Right lobe of liver (tissue), 6 donors: ENCODE results near the gene PPFIA4. TPM values are rescaled to one million over a fixed set of nuclear protein-coding genes. Genes with fewer than 3 reads are reported as not detected.

Experiments used
- ATAC-seq, 4 donors: fragments of 200-7000 bp; cut with Tn5 transposase; one replicate each; pipeline ENCODE4 v1.9.1; 2020; ENCODE audit warnings: mild to moderate bottlenecking in 4 of 4, moderate library complexity in 4 of 4
- DNase-seq, 3 donors: peaks; one replicate each; pipeline ENCODE4 v3.0.0-alpha.2; 2020
- H3K27ac ChIP-seq, 3 donors: fragments of 200-600 bp; one replicate each; pipeline ENCODE4 v1.8.0; 2022
- H3K27me3 ChIP-seq, 2 donors: fragments of 200-600 bp; one replicate each; pipeline ENCODE4 v1.8.0; 2022
- H3K36me3 ChIP-seq, 4 donors: fragments of 200-600 bp; sonication (generic) in 1 of 4; one replicate each; pipeline versions ENCODE4 v1.5.1 to v1.8.0; 2017 to 2022; ENCODE audit warnings: control low read depth in 1 of 4
- H3K4me1 ChIP-seq, 4 donors: fragments of 200-600 bp; sonication (generic) in 1 of 4; one replicate each; pipeline versions ENCODE4 v1.5.1 to v1.8.0; 2017 to 2022; ENCODE audit warnings: control low read depth in 1 of 4
- H3K4me3 ChIP-seq, 3 donors: fragments of 200-600 bp; one replicate each; pipeline ENCODE4 v1.8.0; 2022
- H3K9me3 ChIP-seq, 4 donors: fragments of 200-600 bp; sonication (generic) in 1 of 4; one replicate each; pipeline versions ENCODE4 v1.5.1 to v1.8.0; 2017 to 2022; ENCODE audit warnings: control low read depth in 1 of 4
- CTCF ChIP-seq, 4 donors: fragments of 200-600 bp in 3 of 4; fragments of 450-650 bp in 1 of 4; IDR thresholded peaks; one replicate each; pipeline versions ENCODE4 v1.5.1 to v1.8.0; 2016 to 2022; ENCODE audit warnings: antibody characterized with exemption in 4 of 4, mild to moderate bottlenecking in 2 of 4
- POLR2A ChIP-seq: fragments of 450-650 bp; IDR thresholded peaks from one replicate; pipeline ENCODE4 v1.6.1; 2017; ENCODE audit warnings: antibody characterized with exemption, mild to moderate bottlenecking
- WGBS: methylation state at CpG from one replicate; pipeline ENCODE4 v1.1.6; 2018; ENCODE audit warnings: low coverage, low lambda C conversion rate; ENCODE audit not compliant: insufficient coverage; ENCODE audit errors: missing lambda C conversion rate; 5-methylcytosine and 5-hydroxymethylcytosine counted together
- intact Hi-C, 2 donors: fragments of 100-400 bp; cut with DNase I; formaldehyde crosslinking; loops; one replicate each; pipeline versions ENCODE4 v1.11.2 to v1.14.1; 2022
- total RNA-seq, 6 experiments: library from RNA; depleted of rRNA in 2 of 6; stranded (reverse); fragments of >200 nt in 2 of 6; fragmentation: NEBNext Ultra II Directional in 3 of 6; extraction: Animal tissue kit (Norgen Biotek cat#: 25700) in 3 of 6; gene quantifications; one replicate each; pipeline versions ENCODE4 v1.1.0 to v1.2.4, GENCODE V29; 2016 to 2023
- donor health status: DM: no; HTN: yes; CAD: no.
- donor health status: DM: no; HTN: no; CAD: no.
- donor health status: DM: no; HTN: no; CAD: no.
- donor health status: DM: no; HTN: yes; CAD: no.
- donor health status: DM: no; HTN: yes; CAD: no.

PPFIA4 gene
- total RNA-seq, 6 experiments from 2014 or later = 0.18 to 5.5 (median 0.49) TPM; not detected in 1

GRCh38 chr1:203089001-203089650, 62.8 kb downstream of the PPFIA4 start:
- Histone ChIP-seq H3K27ac (no peak overlapping the region), H3K4me3 (no peak overlapping the region), H3K4me1 (peaks cover 0 to 7% (median 0%) of the 10 kb centered on the region in 4 donors), H3K27me3 (no peaks in the 10 kb centered on the region), H3K9me3 (no peaks in the 10 kb centered on the region), H3K36me3 (no peaks in the 10 kb centered on the region)
- TF ChIP-seq CTCF (IDR thresholded peaks at IDR 0.05) (no peak), POLR2A (no peak)
- 90% methylated on average over 2 of the region's 7 CpGs for WGBS
- ATAC-seq (no peak), DNase-seq (no peak)
- intact Hi-C loops = no loop called here

GRCh38 chr1:203089651-203090045, 63.4 kb downstream of the PPFIA4 start:
- intact Hi-C loops = no loop called here
- DNase-seq = no peak
- WGBS = 100% methylated on average over 2 of the region's 7 CpGs
- no peaks in the 10 kb centered on the region for H3K9me3 ChIP-seq
- no peaks in the 10 kb centered on the region for H3K27me3 ChIP-seq
- ATAC-seq = no peak
- no peak for TF ChIP-seq POLR2A
- no peak for TF ChIP-seq CTCF (IDR thresholded peaks at IDR 0.05)
- no peaks in the 10 kb centered on the region for H3K36me3 ChIP-seq
- H3K27ac ChIP-seq = no peak overlapping the region
- no peak overlapping the region for H3K4me3 ChIP-seq
- H3K4me1 ChIP-seq = peaks cover 0 to 2% (median 0%) of the 10 kb centered on the region in 4 donors

GRCh38 chr1:203090421-203091198, 64.3 kb downstream of the PPFIA4 start:
- 51% methylated on average over 3 of the region's 6 CpGs for WGBS
- Histone ChIP-seq H3K4me1 (no peaks in the 10 kb centered on the region), H3K36me3 (no peaks in the 10 kb centered on the region), H3K9me3 (peaks cover 0 to 6% (median 0%) of the 10 kb centered on the region in 4 donors), H3K27me3 (no peaks in the 10 kb centered on the region), H3K4me3 (no peak overlapping the region), H3K27ac (no peak overlapping the region)
- intact Hi-C loops = no loop called here
- TF ChIP-seq CTCF (IDR thresholded peaks at IDR 0.05) = no peak
- TF ChIP-seq POLR2A = no peak
- DNase-seq (no peak), ATAC-seq (no peak)

- ATAC-seq = no peak
- Histone ChIP-seq H3K4me3 (no peak overlapping the region), H3K27ac (no peak overlapping the region), H3K27me3 (no peaks in the 10 kb centered on the region), H3K36me3 (no peaks in the 10 kb centered on the region), H3K9me3 (peaks cover 0 to 6% (median 0%) of the 10 kb centered on the region in 4 donors), H3K4me1 (no peaks in the 10 kb centered on the region)
- intact Hi-C loops = no loop called here
- no peak for DNase-seq
- WGBS = 72% methylated on average over 4 of the region's 4 CpGs
- TF ChIP-seq POLR2A (no peak), CTCF (IDR thresholded peaks at IDR 0.05) (no peak)
Observed at GRCh38 chr1:203091199-203091477, 64.8 kb downstream of the PPFIA4 start.
